Dedifferentiated amniotic fluid mesenchymal stem cell (primary cell): ENCODE results near the gene AFF4.
A peak's percentile ranks its signal among the peaks of the same experiment; 100 is the strongest.
"Not testable (repeated sequence)": the region's sequence is repeated elsewhere in the genome, so short reads cannot be mapped to it uniquely, and the experiment has no call there.

Experiments
- DNase-seq: peaks from one replicate; pipeline ENCODE4 v3.0.0-alpha.2; 2016; ENCODE audit errors: extremely low spot score

Gene AFF4

DNA sequence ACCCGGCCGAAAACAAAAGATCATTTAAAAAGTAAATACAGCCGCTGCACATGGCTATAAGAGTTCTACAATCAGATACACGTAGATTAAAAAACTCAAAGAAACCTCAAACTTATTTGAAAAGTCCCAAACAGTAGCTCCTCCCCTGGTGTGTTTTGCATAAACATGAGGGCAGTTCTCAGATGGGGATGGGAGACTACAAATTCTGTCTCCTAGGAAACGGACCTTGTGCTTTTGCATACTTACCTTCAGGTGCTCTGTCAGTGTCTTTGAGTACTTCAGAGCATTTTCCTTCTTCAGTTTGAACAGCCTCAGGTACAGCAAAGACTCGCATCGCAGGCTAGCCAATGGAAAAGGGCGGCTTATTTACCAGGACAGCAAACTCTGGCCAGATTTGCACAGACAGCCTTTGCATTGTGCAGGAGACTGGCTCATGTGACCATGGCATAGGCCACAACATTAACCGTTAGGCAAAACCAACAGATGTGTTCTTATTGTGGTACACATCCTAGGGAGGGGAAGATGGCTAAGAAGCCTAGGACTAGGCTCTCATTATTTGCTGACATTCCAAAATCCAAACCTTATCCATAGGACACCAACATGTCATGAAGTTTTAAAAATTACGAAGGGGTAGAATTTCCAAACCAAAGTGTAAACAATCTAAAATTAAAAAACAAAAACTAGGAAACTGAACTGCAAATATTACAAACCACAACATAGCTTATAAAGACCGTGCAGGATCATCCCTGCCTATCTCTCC lies 77.2 kb downstream of the AFF4 start:
- no peak for DNase-seq

DNA sequence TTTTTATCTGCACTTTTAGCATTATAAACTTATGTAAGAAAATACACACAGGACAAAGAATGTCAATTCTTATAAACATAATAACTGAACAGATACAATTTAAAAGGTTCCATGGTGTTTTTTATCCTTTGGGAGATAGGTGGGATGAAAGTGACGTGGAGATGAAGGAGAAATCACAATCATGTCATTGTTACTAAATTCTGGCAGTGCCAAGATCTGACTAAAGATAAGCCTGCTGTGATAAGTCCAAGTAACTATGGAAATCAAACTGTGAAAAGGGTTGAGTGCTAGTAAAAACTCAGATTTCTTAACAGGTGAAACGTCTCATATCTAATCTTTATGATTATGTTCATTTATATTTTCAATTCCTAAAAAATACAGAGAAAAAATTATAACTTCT lies 78.9 kb downstream of the AFF4 start:
- DNase-seq = no peak

DNA sequence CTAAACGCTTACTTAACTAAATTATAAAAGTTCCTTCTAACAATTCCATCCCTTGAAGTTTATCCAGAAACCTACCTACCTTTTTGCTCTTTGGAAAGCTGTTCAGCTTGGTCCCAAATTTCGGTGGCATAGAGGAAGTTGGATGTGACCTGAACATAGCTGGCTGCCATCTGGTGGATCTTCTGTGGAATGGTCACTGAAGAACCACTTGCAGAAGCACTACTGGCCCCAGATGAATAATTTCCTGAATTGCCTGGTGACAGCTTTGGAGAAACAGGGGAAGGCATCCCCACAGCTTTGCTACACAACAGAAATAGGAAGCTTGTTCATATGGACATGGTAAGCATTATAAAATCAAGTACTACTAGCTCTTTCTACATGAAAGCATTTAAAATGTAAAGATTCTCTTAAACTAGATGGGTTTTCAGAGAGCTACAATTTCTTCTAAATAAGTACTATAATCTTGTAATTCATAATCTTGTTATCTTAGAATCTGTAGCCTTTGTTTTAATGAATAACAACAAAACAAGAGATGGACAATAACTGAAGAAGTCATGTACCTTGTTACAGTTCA lies 80.1 kb downstream of the AFF4 start:
- peak; percentile 64 for DNase-seq

DNA sequence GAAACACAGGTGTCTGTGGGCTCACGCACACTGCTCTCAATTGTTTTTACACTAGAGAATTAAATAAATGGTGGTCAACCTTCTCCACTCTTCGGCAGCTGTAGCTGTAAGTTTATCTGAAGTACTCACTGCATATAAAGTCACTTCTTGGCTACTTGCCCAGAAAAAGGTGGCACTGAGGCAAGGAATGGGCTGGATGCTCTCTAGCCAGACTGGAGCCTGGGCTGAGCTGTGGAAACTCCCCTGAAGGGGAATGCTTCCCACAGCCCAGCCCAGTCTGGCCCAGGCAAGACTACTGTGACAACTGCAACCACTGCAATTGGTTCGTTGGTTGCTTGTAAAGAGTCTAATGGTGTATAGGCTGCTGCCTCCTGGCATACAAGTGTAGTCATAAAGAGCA lies 85.5 kb downstream of the AFF4 start:
- no peak for DNase-seq

DNA sequence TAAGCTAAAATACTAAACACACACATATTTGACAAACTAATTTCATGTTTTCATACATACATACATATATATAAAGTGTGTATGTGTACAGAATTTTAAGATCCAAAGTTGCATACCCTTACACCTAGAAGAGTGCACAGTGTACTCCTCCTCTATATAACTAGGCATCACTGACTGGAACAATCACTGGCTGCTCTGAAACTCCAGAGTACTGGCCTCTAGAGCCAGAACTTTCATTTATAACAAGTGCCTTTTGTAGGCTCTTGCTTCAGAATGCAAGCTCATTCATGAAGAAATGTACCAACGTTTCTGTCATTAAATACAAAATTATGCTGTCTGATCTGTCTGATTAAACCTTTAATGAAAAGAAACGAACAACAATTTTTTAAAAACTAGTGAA lies 86.0 kb downstream of the AFF4 start:
- no peak for DNase-seq

DNA sequence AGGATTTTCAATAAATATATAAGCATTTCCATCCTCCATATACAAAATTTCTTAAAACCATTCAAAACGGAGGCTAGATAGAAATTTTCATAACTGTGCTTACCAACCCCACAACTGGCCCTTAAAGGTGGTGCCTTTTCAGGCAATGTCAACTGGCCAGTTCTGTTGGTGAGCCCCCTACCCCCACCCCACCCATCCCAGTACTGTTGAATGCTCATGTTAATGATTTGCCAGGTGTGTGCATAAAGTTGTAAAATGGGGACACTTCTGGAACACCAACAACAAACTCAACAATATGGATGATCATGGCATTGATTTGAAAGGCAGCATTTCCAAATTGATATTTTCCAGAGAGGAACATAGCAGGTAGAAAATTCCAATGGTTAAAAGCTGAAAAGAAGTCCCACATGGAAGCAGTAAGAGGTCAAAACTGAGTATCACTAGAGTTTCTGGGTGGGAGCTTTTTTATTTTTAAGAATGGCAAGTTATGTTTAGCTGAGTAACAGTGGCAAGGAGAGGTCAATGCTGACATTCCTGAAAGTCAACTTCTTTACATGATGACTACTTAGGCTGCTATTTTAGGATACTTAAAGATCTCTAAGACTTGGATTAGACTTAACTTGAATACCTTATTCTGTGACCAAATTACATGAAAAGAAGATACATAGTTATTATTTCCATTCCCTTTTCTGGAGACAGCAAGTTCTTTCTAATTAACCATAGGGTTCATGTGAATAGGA lies 87.2 kb downstream of the AFF4 start:
- peak; percentile 23 for DNase-seq

DNA sequence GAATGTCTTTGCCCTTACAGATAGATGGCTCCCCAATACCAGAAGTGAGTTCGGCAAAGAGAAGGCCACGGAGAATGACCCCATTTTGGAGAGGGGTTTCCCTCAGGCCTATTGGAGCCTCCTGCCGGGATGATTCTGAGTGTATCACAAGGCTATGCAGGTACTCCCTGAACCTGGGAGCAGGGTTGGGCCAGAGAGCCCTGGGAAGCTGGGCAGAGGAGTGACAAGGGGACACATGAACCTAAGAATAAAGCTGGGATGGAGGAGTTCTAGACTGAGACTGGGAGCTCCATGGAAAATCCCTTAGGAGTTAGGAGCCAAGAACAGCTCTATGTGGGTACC lies 89.5 kb downstream of the AFF4 start:
- DNase-seq = no peak

DNA sequence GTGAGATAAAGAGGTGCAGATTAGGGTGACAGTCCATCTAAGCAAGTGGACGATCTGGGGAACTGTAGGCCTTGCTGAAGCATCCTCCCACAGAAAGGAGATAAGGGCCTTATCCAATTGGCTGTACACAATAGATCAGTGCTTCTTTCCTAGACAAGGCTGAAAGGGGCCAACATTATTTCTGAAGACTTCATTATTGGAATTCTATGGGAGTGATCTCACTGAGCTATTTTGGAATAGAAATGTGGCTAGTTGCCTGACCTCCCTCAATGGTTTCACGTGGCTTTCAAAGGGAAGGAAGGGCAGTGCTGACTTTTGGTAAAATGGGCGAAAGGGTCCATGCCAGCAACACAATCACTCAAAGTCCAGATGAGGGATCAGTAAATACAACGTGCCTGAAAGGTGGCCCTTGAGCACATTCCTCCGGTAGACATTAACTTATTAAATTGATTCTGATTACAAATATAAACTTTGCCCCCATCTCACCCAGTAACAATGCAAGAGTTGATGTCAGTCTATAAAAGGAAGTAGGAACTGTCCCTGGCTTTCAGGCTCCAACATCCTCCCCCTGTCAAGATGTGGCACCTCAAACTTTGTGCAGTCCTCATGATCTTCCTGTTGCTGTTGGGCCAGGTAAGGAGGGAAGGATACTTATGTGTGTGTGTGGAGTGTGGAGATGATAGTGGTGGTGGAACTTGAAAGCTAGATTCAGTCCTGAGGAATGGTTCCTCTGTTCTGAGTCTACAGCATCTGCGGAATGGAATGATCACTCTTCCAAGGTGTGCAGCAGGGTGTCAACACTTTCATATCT lies 90.1 kb downstream of the AFF4 start, which contains the start of gene LEAP2:
Gene LEAP2, plus strand, starts transcription at position 550 of the 811 bp plus-strand sequence. Its CDS starts 27 bp downstream, at position 577.
- no peak for DNase-seq

DNA sequence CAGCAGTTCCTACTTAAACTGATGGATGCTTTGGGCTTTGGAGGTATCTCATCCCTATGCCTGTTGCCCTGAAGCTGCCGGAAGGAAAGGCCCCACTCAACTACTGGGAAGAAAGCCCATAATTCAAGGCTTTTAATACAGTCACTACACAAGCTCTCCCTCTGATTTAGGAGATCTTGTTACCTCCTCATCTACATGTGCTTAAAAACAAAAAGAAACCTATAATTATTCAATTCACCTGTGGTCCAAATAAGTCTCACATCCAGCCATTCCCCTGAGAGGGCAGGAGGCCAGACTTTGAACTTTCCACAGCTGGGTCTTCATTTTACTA lies 90.7 kb downstream of the AFF4 start:
- DNase-seq = no peak

DNA sequence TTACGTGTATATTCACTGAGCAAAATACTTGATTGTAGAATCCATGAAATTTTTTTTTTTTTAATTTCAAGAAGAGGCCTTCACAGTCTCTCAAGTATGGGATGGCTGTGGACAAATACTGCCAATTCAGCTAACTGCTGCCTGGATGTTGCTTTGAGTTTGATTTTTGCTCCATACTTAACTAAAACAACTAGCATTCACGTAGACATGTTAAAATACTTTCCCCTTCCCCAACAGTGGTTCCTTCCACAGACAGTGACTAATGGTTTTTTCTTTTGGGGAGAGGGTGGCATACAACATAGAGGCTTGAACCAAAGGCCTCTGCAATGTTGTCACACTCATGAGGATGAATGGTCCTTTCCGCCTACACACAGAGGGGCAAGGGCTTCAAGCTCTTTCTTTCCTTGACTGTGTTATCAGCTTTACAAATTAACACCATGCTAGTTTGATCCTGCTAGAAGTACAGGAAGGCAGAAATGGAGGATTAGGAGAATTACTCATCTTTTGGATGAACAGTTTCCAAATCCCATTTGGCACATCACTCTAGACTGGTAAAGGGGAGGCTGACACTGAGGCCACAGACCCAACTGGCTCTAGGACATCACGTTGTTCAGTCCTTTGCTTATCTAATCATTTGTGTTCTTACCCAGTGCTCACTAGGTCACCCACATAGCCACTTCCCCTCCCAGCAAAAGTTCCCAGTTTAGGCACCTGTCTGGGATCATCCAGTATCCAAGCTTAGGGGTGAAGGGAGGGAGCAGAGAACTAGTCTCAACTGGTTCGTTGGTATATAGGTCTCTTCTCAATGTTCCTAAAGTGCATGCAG lies 91.8 kb downstream of the AFF4 start:
- DNase-seq = no peak

DNA sequence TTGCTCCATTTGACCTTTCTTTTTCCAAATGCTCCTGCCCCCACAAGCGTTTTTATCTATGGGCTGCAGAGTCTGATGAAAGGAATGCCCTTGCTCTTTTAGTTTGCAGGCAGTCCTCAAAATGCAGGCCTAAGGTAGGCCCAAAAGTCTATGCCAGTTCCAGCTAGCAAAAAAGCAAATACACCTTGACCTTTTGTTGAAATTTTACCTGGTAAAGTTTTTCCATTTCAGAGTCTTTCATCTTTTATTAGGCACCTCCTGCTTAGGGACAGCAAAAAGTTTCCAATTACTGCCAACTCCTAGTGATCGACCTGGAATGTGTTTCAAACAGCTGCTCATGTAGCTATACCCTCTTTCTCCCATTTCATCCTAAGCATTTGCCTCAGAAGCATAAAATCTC lies 92.6 kb downstream of the AFF4 start:
- DNase-seq = no peak

DNA sequence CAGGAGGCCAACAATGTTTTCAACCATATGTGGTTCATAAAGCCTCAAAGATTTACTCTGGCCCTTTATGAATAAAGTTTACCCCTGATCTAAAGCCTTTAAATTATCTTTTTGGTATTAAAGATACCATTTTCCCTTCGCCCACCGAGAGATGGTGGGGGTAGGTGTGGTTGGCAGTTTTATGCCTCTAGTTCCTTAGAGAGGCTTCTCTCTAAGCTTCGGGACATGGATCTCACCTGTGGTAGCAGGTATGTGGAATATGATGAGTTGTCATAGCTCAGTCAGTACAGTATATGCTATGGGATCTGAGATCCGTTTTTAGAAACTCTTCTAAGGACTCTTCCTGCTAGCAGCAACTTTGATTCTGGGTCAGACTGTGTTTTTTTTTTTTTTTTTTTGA lies 94.7 kb downstream of the AFF4 start:
- DNase-seq = no peak

DNA sequence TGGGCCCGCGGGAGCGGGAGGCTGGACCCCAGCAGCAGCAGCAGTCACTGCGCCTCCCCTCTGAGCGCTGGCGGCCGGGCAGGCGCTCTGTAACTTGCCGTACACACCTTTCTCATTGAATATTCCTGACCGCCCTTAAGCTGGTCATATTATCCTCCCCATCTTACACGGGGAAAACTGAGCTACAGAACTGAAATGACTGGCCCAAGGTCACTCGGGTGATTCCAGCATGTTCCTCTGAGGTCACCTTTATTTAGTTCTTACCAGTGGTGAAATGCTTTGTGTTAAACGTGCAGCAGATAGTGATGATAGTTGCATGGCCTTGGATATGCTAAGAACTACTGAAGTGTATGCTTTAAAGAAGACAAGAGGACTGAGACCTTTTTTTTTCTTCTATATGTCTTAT lies 96.4 kb downstream of the AFF4 start:
- no peak for DNase-seq

DNA sequence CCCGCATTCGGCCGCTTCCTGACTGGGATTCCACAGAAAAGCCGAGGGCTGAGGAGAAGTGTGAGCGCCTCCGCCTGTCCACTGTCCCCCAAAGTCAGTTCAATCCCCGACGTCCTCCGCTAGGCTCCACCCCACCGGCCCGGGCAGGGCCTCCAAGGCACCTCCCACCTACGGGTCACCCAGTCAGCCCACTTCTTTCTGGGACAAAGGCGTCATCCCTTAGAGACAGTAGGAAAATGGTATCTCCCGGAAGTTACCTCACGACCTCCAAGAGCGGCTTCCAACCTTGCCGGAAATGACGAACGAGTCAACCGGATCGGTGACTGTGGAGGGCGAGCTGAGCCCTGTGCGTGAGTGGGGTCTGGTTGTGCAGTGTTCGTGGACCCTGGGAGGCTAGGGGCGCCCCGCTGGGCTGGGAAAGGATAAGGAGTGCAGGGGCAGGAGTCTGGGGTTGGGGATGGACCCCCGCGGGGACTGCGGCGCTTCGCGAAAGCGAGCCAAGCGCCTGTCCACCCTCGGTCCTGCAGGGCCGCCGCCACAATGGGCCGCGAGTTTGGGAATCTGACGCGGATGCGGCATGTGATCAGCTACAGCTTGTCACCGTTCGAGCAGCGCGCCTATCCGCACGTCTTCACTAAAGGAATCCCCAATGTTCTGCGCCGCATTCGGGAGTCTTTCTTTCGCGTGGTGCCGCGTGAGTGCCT lies 96.9 kb downstream of the AFF4 start, which contains the start of the genes GDF9 and UQCRQ:
Gene GDF9, minus strand, starts transcription at position 128 of the 704 bp plus-strand sequence. CDS start 1,936 bp downstream, outside the sequence.
Gene UQCRQ, plus strand, starts transcription at position 301 of the 704 bp plus-strand sequence. Its CDS starts 240 bp downstream, at position 541.
- peak; percentile 100 for DNase-seq

DNA sequence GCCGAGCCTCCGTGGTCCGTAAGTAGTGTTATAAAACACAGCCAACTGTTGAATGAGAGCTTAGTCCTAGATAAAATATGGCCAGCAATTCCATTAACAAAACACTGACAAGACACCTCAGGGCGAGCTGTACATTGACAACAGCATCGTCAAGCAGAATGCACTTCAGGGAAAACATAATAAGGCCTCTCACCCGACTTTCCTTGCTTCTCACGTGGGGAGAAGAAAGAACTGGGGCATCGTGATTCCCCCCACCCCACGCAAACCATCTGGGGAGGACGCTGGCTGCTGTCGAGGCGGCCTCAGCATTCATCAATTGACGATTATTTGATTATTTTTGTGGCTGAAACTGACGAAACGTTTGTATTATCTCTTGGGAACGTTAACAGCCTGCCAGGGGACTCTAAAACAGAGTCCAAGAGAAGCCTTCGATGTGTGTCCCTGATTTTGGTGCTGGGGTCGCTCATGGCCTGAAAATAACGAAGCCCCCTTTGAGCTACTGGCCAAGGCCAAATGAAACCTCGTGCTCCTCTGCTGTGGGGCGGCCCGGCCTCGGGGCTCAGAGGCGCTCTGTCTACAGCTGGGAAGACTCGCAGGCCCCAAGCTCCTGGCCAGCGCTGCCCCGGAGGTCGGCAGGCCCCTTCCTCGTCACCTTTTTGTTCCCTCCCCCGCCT lies 97.6 kb downstream of the AFF4 start:
- no peak for DNase-seq

DNA sequence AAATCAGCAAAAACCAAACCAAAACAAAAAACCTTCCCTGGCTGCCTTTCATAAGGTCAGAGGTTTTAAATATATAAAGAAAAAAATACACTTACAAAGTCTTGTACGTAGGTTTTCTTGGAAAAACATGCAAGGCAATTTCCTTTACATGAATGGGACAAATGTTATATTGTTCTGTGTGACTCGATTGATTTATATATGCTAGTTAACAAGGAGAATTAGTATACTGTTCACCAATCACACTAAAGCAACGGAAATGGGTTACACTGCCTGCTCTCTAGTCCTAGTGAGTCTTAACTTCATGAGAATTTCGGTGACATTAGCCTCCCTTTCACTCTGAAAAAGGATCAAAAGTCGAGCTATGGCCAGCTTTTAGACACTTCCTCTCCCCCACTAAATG lies 102.7 kb downstream of the AFF4 start:
- no peak for DNase-seq

DNA sequence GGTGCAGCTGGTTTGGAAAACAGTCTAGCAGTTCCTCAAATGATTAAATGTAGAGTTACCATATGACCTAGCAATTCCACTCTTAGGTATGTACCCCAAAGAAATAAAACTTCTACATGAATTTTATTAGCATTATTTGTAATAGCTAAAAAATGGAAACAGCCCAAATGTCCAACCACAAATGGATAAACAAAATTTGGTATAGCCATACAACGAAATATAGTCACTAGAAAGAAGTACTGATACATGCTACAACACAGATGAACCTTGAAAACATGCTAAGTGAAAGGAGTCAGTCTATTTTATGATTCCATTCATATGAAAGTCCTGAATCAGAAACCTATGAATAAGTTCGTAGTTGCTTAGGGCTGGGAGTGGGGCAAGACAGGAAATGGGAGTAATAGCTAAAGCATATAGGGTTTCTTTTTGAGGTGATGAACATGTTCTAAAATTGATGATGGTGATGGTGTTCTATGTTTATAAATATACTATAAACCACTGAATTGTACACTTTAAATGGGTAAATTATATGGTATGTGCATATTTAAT lies 103.5 kb downstream of the AFF4 start:
- no peak for DNase-seq

DNA sequence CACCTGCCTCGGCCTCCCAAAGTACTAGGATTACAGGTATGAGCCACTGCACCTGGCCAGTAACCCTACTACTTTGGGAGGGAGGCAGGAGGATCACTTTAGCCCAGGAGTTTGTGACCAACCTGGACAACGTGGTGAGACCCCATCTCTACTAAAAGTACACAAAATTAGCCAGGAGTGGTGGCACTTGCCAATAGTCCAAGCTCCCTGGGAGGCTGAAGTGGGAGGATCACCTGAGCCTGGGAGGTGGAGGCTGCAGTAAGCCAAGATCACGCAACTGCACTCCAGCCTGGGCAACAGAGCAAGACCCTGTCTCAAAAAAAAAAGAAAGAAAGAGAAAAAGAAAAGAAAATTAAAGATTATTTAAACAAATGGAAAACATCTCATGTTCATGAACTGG lies 107.4 kb downstream of the AFF4 start:
- no peak for DNase-seq

DNA sequence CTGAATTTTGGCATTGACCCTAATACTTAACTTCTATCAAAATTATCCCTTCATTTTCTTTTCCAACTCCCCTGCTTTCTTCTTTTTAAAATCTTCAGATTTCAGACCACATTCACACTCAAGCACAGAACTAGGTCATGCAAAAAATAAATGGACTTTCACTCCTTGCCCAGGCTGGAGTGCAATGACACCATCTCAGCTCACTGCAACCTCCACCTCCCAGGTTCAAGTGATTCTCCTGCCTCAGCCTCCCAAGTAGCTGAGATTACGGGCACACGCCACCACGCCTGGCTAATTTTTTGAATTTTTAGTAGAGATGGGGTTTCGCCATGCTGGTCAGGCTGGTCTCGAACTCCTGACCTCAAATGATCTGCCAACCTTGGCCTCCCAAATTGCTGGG lies 108.4 kb downstream of the AFF4 start:
- DNase-seq = not testable (repeated sequence)

DNA sequence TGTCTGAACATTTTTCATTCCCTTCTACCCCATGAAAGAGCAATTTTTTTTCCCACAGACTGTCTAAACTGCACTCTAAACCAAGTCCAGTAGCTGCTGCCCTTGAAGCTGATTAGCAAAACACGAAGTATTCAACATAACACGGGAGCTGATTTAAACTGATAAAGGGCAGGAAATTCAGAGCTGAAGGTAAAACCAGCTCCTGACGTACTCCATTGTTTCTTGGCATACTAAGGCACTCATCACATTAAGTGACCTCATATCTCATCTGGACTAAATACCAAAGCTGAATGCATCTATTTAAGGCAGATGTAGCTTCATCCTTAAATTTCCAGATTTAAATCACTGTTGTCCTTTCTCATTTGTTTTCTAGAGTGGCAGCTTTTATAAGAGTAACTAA lies 109.1 kb downstream of the AFF4 start:
- DNase-seq = no peak
